HepG2 (cell line): ENCODE data around the gene CYP4V2. TPM values are rescaled to one million over a fixed set of nuclear protein-coding genes. Genes with fewer than 3 reads are reported as not detected.

Source experiments
- BORCS8-MEF2B ChIP-seq: sonication (generic); formaldehyde crosslinking; IDR thresholded peaks from 2 replicates; pipeline ENCODE4 v1.8.0; 2022; ENCODE audit warnings: mild to moderate bottlenecking, missing genetic modification reagents
- FOXA3 ChIP-seq: IDR thresholded peaks from 2 replicates; pipeline ENCODE4 v1.6.1; 2016; ENCODE audit warnings: missing genetic modification reagents, missing compliant biosample characterization
- PATZ1 ChIP-seq: sonication (generic); formaldehyde crosslinking; IDR thresholded peaks from 2 replicates; pipeline ENCODE4 v1.4.0; 2020; ENCODE audit warnings: missing genetic modification reagents
- PHF8 ChIP-seq: sonication (generic); formaldehyde crosslinking; IDR thresholded peaks from 2 replicates; pipeline ENCODE4 v1.5.0; 2020; ENCODE audit warnings: missing genetic modification reagents
- PRPF4 ChIP-seq: fragments of 200-400 bp; formaldehyde crosslinking; IDR thresholded peaks from 2 replicates; pipeline ENCODE4 v1.6.1; 2016; ENCODE audit warnings: low read length, low read depth; ENCODE audit not compliant: poor library complexity, severe bottlenecking
- RAD21 ChIP-seq: fragments of 450-650 bp; formaldehyde crosslinking; IDR thresholded peaks from 2 replicates; pipeline ENCODE4 v1.5.0; 2020; ENCODE audit warnings: mild to moderate bottlenecking
- RBFOX2 ChIP-seq: fragments of 200-400 bp; formaldehyde crosslinking; IDR thresholded peaks from 2 replicates; pipeline ENCODE4 v1.6.1; 2017; ENCODE audit warnings: low read depth, mild to moderate bottlenecking, low read length
- SNAPC5 ChIP-seq: sonication (generic); formaldehyde crosslinking; IDR thresholded peaks from 2 replicates; pipeline ENCODE4 v1.8.1; 2023; ENCODE audit warnings: mild to moderate bottlenecking, missing genetic modification reagents, borderline replicate concordance
- SP140L ChIP-seq: sonication (generic); formaldehyde crosslinking; IDR thresholded peaks from 2 replicates; pipeline ENCODE4 v1.4.0; 2020; ENCODE audit warnings: missing genetic modification reagents, borderline replicate concordance
- TBX3 ChIP-seq: fragments of 450-650 bp; IDR thresholded peaks from 2 replicates; pipeline ENCODE4 v1.6.1; 2017; ENCODE audit warnings: antibody characterized with exemption, mild to moderate bottlenecking, inconsistent platforms, borderline replicate concordance
- TFDP2 ChIP-seq: sonication (generic); formaldehyde crosslinking; IDR thresholded peaks from 2 replicates; pipeline ENCODE4 v1.4.0; 2020; ENCODE audit warnings: missing genetic modification reagents
- ZNF10 ChIP-seq: sonication (generic); formaldehyde crosslinking; IDR thresholded peaks from 2 replicates; pipeline ENCODE4 v1.4.0; 2020; ENCODE audit warnings: mild to moderate bottlenecking, low read depth, missing genetic modification reagents, borderline replicate concordance
- ZNF18 ChIP-seq: sonication (generic); formaldehyde crosslinking; IDR thresholded peaks from 2 replicates; pipeline ENCODE4 v1.8.0; 2022; ENCODE audit warnings: mild to moderate bottlenecking, missing genetic modification reagents; ENCODE audit not compliant: insufficient replicate concordance
- ZNF274 ChIP-seq: sonication (generic); formaldehyde crosslinking; IDR thresholded peaks from 2 replicates; pipeline ENCODE4 v1.5.1; 2020; ENCODE audit warnings: mild to moderate bottlenecking, missing genetic modification reagents
- ZNF335 ChIP-seq: sonication (generic); formaldehyde crosslinking; IDR thresholded peaks from 2 replicates; pipeline ENCODE4 v1.4.0; 2020; ENCODE audit warnings: missing genetic modification reagents
- ZNF431 ChIP-seq: sonication (generic); formaldehyde crosslinking; IDR thresholded peaks from 2 replicates; pipeline ENCODE4 v1.9.0; 2022; ENCODE audit warnings: missing genetic modification reagents, low read depth, mild to moderate bottlenecking, borderline replicate concordance
- ZNF567 ChIP-seq: sonication (generic); formaldehyde crosslinking; IDR thresholded peaks from 2 replicates; pipeline ENCODE4 v1.8.1; 2023; ENCODE audit warnings: mild to moderate bottlenecking, missing genetic modification reagents, borderline replicate concordance
- ZNF704 ChIP-seq: sonication (generic); formaldehyde crosslinking; IDR thresholded peaks from 2 replicates; pipeline ENCODE4 v1.8.1; 2023; ENCODE audit warnings: mild to moderate bottlenecking, inconsistent platforms, moderate library complexity, missing genetic modification reagents, borderline replicate concordance
- ZNF710 ChIP-seq: sonication (generic); formaldehyde crosslinking; IDR thresholded peaks from 2 replicates; pipeline ENCODE4 v1.5.0; 2020; ENCODE audit warnings: mild to moderate bottlenecking, missing genetic modification reagents, borderline replicate concordance
- ZNF772 ChIP-seq: sonication (generic); formaldehyde crosslinking; IDR thresholded peaks from 2 replicates; pipeline ENCODE4 v1.5.0; 2020; ENCODE audit warnings: mild to moderate bottlenecking, missing genetic modification reagents
- ZNF773 ChIP-seq: sonication (generic); formaldehyde crosslinking; IDR thresholded peaks from 2 replicates; pipeline ENCODE4 v1.4.0; 2020; ENCODE audit warnings: missing genetic modification reagents, borderline replicate concordance
- ZNF792 ChIP-seq: IDR thresholded peaks from 2 replicates; pipeline ENCODE4 v1.6.1; 2016
- ZNF891 ChIP-seq: sonication (generic); formaldehyde crosslinking; IDR thresholded peaks from 2 replicates; pipeline ENCODE4 v1.5.0; 2020; ENCODE audit warnings: mild to moderate bottlenecking, missing genetic modification reagents
- polyA plus RNA-seq, 8 experiments: library from polyadenylated mRNA; depleted of rRNA in 3 of 8; stranded (reverse) in 7 of 8; unstranded in 1 of 8; fragments of >200 nt; fragmentation: Illumina TruSeq in 4 of 8; extraction: Trizol in 4 of 8; gene quantifications; 2 replicates each; pipeline versions ENCODE4 v1.2.1 to v1.2.3, GENCODE V29; 2011 to 2016; ENCODE audit warnings: low read depth in 4 of 8, missing spikeins in 1 of 8, mixed read lengths in 1 of 8; ENCODE audit not compliant: insufficient read depth in 1 of 8
- total RNA-seq, 5 experiments: library from RNA; depleted of rRNA; stranded (reverse); fragments of >200 nt; fragmentation: Illumina TruSeq; extraction: Trizol; gene quantifications; 2 replicates each; pipeline ENCODE4 v1.2.3, GENCODE V29; 2016; ENCODE audit warnings: low read depth in 1 of 5

Gene CYP4V2
- total and polyA plus RNA-seq, 2 of the 13 experiments (the other 11 are each of a cell fraction or from before 2014, with no cell fraction given) = 4.7 to 7.2 TPM

GRCh38 chr4:186260117-186260503 is 68.7 kb downstream of the CYP4V2 start (continued):
- TF ChIP-seq ZNF891 (CRISPR knock-in tag) (no peak), RBFOX2 (no peak), ZNF431 (CRISPR knock-in tag) (no peak), ZNF792 (CRISPR knock-in tag) (no peak), ZNF10 (no peak), TFDP2 (CRISPR knock-in tag) (no peak), ZNF710 (CRISPR knock-in tag) (no peak), ZNF704 (no peak), ZNF773 (no peak), PHF8 (CRISPR knock-in tag) (peak; percentile 32; the same call in 1 of the 2 replicates), FOXA3 (CRISPR knock-in tag) (no peak), TBX3 (no peak), ZNF274 (CRISPR knock-in tag) (peak; percentile 47), ZNF772 (CRISPR knock-in tag) (peak; percentile 51; the same call in 1 of the 2 replicates), ZNF18 (CRISPR knock-in tag) (no peak), ZNF335 (CRISPR knock-in tag) (no peak), RAD21 (no peak), SP140L (CRISPR knock-in tag) (no peak), PATZ1 (CRISPR knock-in tag) (0 out of 2 replicates have a peak, but pooled peaks have one; percentile 11), ZNF567 (CRISPR knock-in tag) (no peak), PRPF4 (no peak), BORCS8-MEF2B (CRISPR knock-in tag) (peak; percentile 63; the same call in 1 of the 2 replicates), SNAPC5 (no peak)
